ENCODE measurements around the gene PRKAA2. TPM values are rescaled to one million over a fixed set of nuclear protein-coding genes. Genes with fewer than 3 reads are reported as not detected.
A peak's percentile ranks its signal among the peaks of the same experiment; 100 is the strongest.
"Not testable (repeated sequence)": the region's sequence is repeated elsewhere in the genome, so short reads cannot be mapped to it uniquely, and the experiment has no call there.

The PRKAA2 gene
- polyA plus RNA-seq (2013) = 0.05 TPM

GRCh38 chr1:56644919-56645676, at the start of gene PRKAA2:
TSS of gene PRKAA2 (plus strand) at chr1:56645314. CDS start at chr1:56645388, 74 bp downstream.
- DNase-seq = peak; percentile 29 to 76 (median 57)
- POLR2A ChIA-PET = no interaction called here
- H3K27me3 ChIP-seq (replicated peaks in 2 of 5; ENCODE audit: control insufficient read depth in 4 of 5, insufficient read depth in 5 of 5, low read length in 4 of 5) = peaks cover 13 to 52% (median 21%) of the 10 kb centered on the region in 5 experiments

GRCh38 chr1:56595397-56596191, 49.5 kb upstream of the PRKAA2 start:
- WGBS (ENCODE audit: insufficient coverage) = 80% methylated on average over 1 of the region's 5 CpGs
- POLR2A ChIA-PET; H3K9me3 ChIP-seq (ENCODE audit: control extremely low read depth in 1 of 5, control insufficient read depth in 4 of 5, insufficient read depth in 2 of 5, low read depth in 1 of 5, low read length in 4 of 5); H3K4me3 ChIP-seq (ENCODE audit: control insufficient read depth in 1 of 7, extremely low read depth in 1 of 7, insufficient read depth in 4 of 7, low read depth in 2 of 7, low read length in 6 of 7); H3K27me3 ChIP-seq (replicated peaks in 2 of 5; ENCODE audit: control insufficient read depth in 4 of 5, insufficient read depth in 5 of 5, low read length in 4 of 5); CTCF ChIA-PET; H3K36me3 ChIP-seq (ENCODE audit: control insufficient read depth in 4 of 4, insufficient read depth in 4 of 4, low read length in 3 of 4); H3K4me1 ChIP-seq (ENCODE audit: control extremely low read depth in 1 of 4, control insufficient read depth in 4 of 4, insufficient read depth in 4 of 4, low read length in 3 of 4); DNase-seq; H3K27ac ChIP-seq (ENCODE audit: insufficient read depth in 1 of 2, low read depth in 1 of 2, low read length in 2 of 2, poor library complexity in 1 of 2, severe bottlenecking in 2 of 2): not testable (repeated sequence)

More at GRCh38 chr1:56644919-56645676, at the start of gene PRKAA2:
- WGBS (ENCODE audit: insufficient coverage) = 0% methylated on average over 60 of the region's 103 CpGs
- Histone ChIP-seq H3K27ac (ENCODE audit: insufficient read depth in 1 of 2, low read depth in 1 of 2, low read length in 2 of 2, poor library complexity in 1 of 2, severe bottlenecking in 2 of 2) (no peak within 1 kb of the TSS), H3K36me3 (ENCODE audit: control insufficient read depth in 4 of 4, insufficient read depth in 4 of 4, low read length in 3 of 4) (no peaks in the 10 kb centered on the region), H3K9me3 (ENCODE audit: control extremely low read depth in 1 of 5, control insufficient read depth in 4 of 5, insufficient read depth in 2 of 5, low read depth in 1 of 5, low read length in 4 of 5) (no peaks in the 10 kb centered on the region), H3K4me1 (ENCODE audit: control extremely low read depth in 1 of 4, control insufficient read depth in 4 of 4, insufficient read depth in 4 of 4, low read length in 3 of 4) (peaks cover 0 to 16% (median 12%) of the 10 kb centered on the region in 4 experiments), H3K4me3 (ENCODE audit: control insufficient read depth in 1 of 7, extremely low read depth in 1 of 7, insufficient read depth in 4 of 7, low read depth in 2 of 7, low read length in 6 of 7) (peak within 1 kb of the TSS; percentile 32 to 73 (median 57))
- CTCF ChIA-PET = no interaction called here

- H3K36me3 ChIP-seq (ENCODE audit: control insufficient read depth in 4 of 4, insufficient read depth in 4 of 4, low read length in 3 of 4); H3K27me3 ChIP-seq (replicated peaks in 2 of 5; ENCODE audit: control insufficient read depth in 4 of 5, insufficient read depth in 5 of 5, low read length in 4 of 5); H3K27ac ChIP-seq (ENCODE audit: insufficient read depth in 1 of 2, low read depth in 1 of 2, low read length in 2 of 2, poor library complexity in 1 of 2, severe bottlenecking in 2 of 2); H3K4me3 ChIP-seq (ENCODE audit: control insufficient read depth in 1 of 7, extremely low read depth in 1 of 7, insufficient read depth in 4 of 7, low read depth in 2 of 7, low read length in 6 of 7); H3K9me3 ChIP-seq (ENCODE audit: control extremely low read depth in 1 of 5, control insufficient read depth in 4 of 5, insufficient read depth in 2 of 5, low read depth in 1 of 5, low read length in 4 of 5); POLR2A ChIA-PET; DNase-seq; H3K4me1 ChIP-seq (ENCODE audit: control extremely low read depth in 1 of 4, control insufficient read depth in 4 of 4, insufficient read depth in 4 of 4, low read length in 3 of 4): not testable (repeated sequence)
- WGBS (ENCODE audit: insufficient coverage) = 70% methylated on average over 2 of the region's 2 CpGs
- CTCF ChIA-PET = interaction anchor here (1.3 kb wide), 1 partner anchor 9 kb away, joined by 3 read pairs; no protein-coding TSS in a partner anchor
These were observed 35.0 kb upstream of the PRKAA2 start for GRCh38 chr1:56610097-56610496.

GRCh38 chr1:56610770-56611169, 34.3 kb upstream of the PRKAA2 start:
- POLR2A ChIA-PET; H3K4me1 ChIP-seq (ENCODE audit: control extremely low read depth in 1 of 4, control insufficient read depth in 4 of 4, insufficient read depth in 4 of 4, low read length in 3 of 4); H3K4me3 ChIP-seq (ENCODE audit: control insufficient read depth in 1 of 7, extremely low read depth in 1 of 7, insufficient read depth in 4 of 7, low read depth in 2 of 7, low read length in 6 of 7); H3K27me3 ChIP-seq (replicated peaks in 2 of 5; ENCODE audit: control insufficient read depth in 4 of 5, insufficient read depth in 5 of 5, low read length in 4 of 5); DNase-seq; H3K9me3 ChIP-seq (ENCODE audit: control extremely low read depth in 1 of 5, control insufficient read depth in 4 of 5, insufficient read depth in 2 of 5, low read depth in 1 of 5, low read length in 4 of 5); H3K27ac ChIP-seq (ENCODE audit: insufficient read depth in 1 of 2, low read depth in 1 of 2, low read length in 2 of 2, poor library complexity in 1 of 2, severe bottlenecking in 2 of 2); H3K36me3 ChIP-seq (ENCODE audit: control insufficient read depth in 4 of 4, insufficient read depth in 4 of 4, low read length in 3 of 4); CTCF ChIA-PET: not testable (repeated sequence)
- 100% methylated on average over 2 of the region's 6 CpGs for WGBS (ENCODE audit: insufficient coverage)

- 85% methylated on average over 2 of the region's 2 CpGs for WGBS (ENCODE audit: insufficient coverage)
- POLR2A ChIA-PET = no interaction called here
- no peak for DNase-seq
- CTCF ChIA-PET = no interaction called here
- Histone ChIP-seq H3K4me1 (ENCODE audit: control extremely low read depth in 1 of 4, control insufficient read depth in 4 of 4, insufficient read depth in 4 of 4, low read length in 3 of 4) (no peaks in the 10 kb centered on the region), H3K27me3 (replicated peaks in 2 of 5; ENCODE audit: control insufficient read depth in 4 of 5, insufficient read depth in 5 of 5, low read length in 4 of 5) (peaks cover 0 to 2% (median 0%) of the 10 kb centered on the region in 5 experiments), H3K27ac (ENCODE audit: insufficient read depth in 1 of 2, low read depth in 1 of 2, low read length in 2 of 2, poor library complexity in 1 of 2, severe bottlenecking in 2 of 2) (no peak overlapping the region), H3K4me3 (ENCODE audit: control insufficient read depth in 1 of 7, extremely low read depth in 1 of 7, insufficient read depth in 4 of 7, low read depth in 2 of 7, low read length in 6 of 7) (no peak overlapping the region), H3K9me3 (ENCODE audit: control extremely low read depth in 1 of 5, control insufficient read depth in 4 of 5, insufficient read depth in 2 of 5, low read depth in 1 of 5, low read length in 4 of 5) (peaks cover 0 to 2% (median 0%) of the 10 kb centered on the region in 5 experiments), H3K36me3 (ENCODE audit: control insufficient read depth in 4 of 4, insufficient read depth in 4 of 4, low read length in 3 of 4) (no peaks in the 10 kb centered on the region)
These were observed 28.0 kb upstream of the PRKAA2 start for GRCh38 chr1:56617141-56617540.

- ChIA-PET CTCF (no interaction called here), POLR2A (no interaction called here)
- Histone ChIP-seq H3K27me3 (replicated peaks in 2 of 5; ENCODE audit: control insufficient read depth in 4 of 5, insufficient read depth in 5 of 5, low read length in 4 of 5) (peaks cover 0 to 2% (median 0%) of the 10 kb centered on the region in 5 experiments), H3K9me3 (ENCODE audit: control extremely low read depth in 1 of 5, control insufficient read depth in 4 of 5, insufficient read depth in 2 of 5, low read depth in 1 of 5, low read length in 4 of 5) (no peaks in the 10 kb centered on the region), H3K4me1 (ENCODE audit: control extremely low read depth in 1 of 4, control insufficient read depth in 4 of 4, insufficient read depth in 4 of 4, low read length in 3 of 4) (peaks cover 0 to 2% (median 0%) of the 10 kb centered on the region in 4 experiments), H3K36me3 (ENCODE audit: control insufficient read depth in 4 of 4, insufficient read depth in 4 of 4, low read length in 3 of 4) (no peaks in the 10 kb centered on the region), H3K27ac (ENCODE audit: insufficient read depth in 1 of 2, low read depth in 1 of 2, low read length in 2 of 2, poor library complexity in 1 of 2, severe bottlenecking in 2 of 2) (no peak overlapping the region), H3K4me3 (ENCODE audit: control insufficient read depth in 1 of 7, extremely low read depth in 1 of 7, insufficient read depth in 4 of 7, low read depth in 2 of 7, low read length in 6 of 7) (no peak overlapping the region)
- no CpG with 5 or more reads among the region's 5 CpGs for WGBS (ENCODE audit: insufficient coverage)
- DNase-seq = peak in 2 of 3 donors; percentile 55 to 67
These were observed 19.2 kb upstream of the PRKAA2 start for GRCh38 chr1:56625819-56626440.

- no peaks in the 10 kb centered on the region for H3K9me3 ChIP-seq (ENCODE audit: control extremely low read depth in 1 of 5, control insufficient read depth in 4 of 5, insufficient read depth in 2 of 5, low read depth in 1 of 5, low read length in 4 of 5)
- no peaks in the 10 kb centered on the region for H3K27me3 ChIP-seq (replicated peaks in 2 of 5; ENCODE audit: control insufficient read depth in 4 of 5, insufficient read depth in 5 of 5, low read length in 4 of 5)
- no peaks in the 10 kb centered on the region for H3K36me3 ChIP-seq (ENCODE audit: control insufficient read depth in 4 of 4, insufficient read depth in 4 of 4, low read length in 3 of 4)
- H3K27ac ChIP-seq (ENCODE audit: insufficient read depth in 1 of 2, low read depth in 1 of 2, low read length in 2 of 2, poor library complexity in 1 of 2, severe bottlenecking in 2 of 2) = no peak overlapping the region
- no peak for DNase-seq
- H3K4me1 ChIP-seq (ENCODE audit: control extremely low read depth in 1 of 4, control insufficient read depth in 4 of 4, insufficient read depth in 4 of 4, low read length in 3 of 4) = peaks cover 0 to 2% (median 0%) of the 10 kb centered on the region in 4 experiments
- POLR2A ChIA-PET = no interaction called here
- CTCF ChIA-PET = no interaction called here
- no peak overlapping the region for H3K4me3 ChIP-seq (ENCODE audit: control insufficient read depth in 1 of 7, extremely low read depth in 1 of 7, insufficient read depth in 4 of 7, low read depth in 2 of 7, low read length in 6 of 7)
These were observed 18.6 kb upstream of the PRKAA2 start for GRCh38 chr1:56626546-56626945.
